SK-N-SH treated with all-trans-retinoic acid at 6 μM for 48 hours (cell line): ENCODE results near the gene SV2B.

Source experiments
- ATAC-seq: fragments of 200-7000 bp; cut with Tn5 transposase; 3 replicates; pipeline ENCODE4 v1.9.1; 2020; ENCODE audit warnings: mild to moderate bottlenecking, moderate library complexity
- ARNTL ChIP-seq: fragments of 450-650 bp; formaldehyde crosslinking; IDR thresholded peaks from 2 replicates; pipeline ENCODE4 v1.5.0; 2020; ENCODE audit warnings: low read depth, mild to moderate bottlenecking, moderate library complexity, borderline replicate concordance
- BACH2 ChIP-seq: fragments of 250-450 bp; sonication (Bioruptor Pico); IDR thresholded peaks from 2 replicates; pipeline ENCODE4 v1.9.0; 2021; ENCODE audit warnings: mild to moderate bottlenecking, borderline replicate concordance
- CSDC2 ChIP-seq: fragments of 250-450 bp; sonication (Bioruptor Pico); IDR thresholded peaks from 2 replicates; pipeline ENCODE4 v1.5.0; 2020; ENCODE audit warnings: mild to moderate bottlenecking, moderate library complexity
- ESRRG ChIP-seq: fragments of 250-450 bp; sonication (Bioruptor Pico); IDR thresholded peaks from 2 replicates; pipeline ENCODE4 v1.6.1; 2021; ENCODE audit warnings: mild to moderate bottlenecking
- GLIS3 ChIP-seq: fragments of 250-450 bp; sonication (Bioruptor Pico); IDR thresholded peaks from 2 replicates; pipeline ENCODE4 v1.5.0; 2020; ENCODE audit warnings: mild to moderate bottlenecking, moderate library complexity
- ISL1 ChIP-seq: fragments of 250-450 bp; sonication (Bioruptor Pico); IDR thresholded peaks from 2 replicates; pipeline ENCODE4 v2.1.2; 2022; ENCODE audit warnings: mild to moderate bottlenecking, moderate library complexity
- PATZ1 ChIP-seq: fragments of 250-450 bp; sonication (Bioruptor Pico); IDR thresholded peaks from 2 replicates; pipeline ENCODE4 v1.8.0; 2020; ENCODE audit warnings: mild to moderate bottlenecking, moderate library complexity, borderline replicate concordance
- PPARA ChIP-seq: fragments of 250-450 bp; sonication (Bioruptor Pico); IDR thresholded peaks from 2 replicates; pipeline ENCODE4 v1.5.0; 2020; ENCODE audit warnings: mild to moderate bottlenecking, borderline replicate concordance
- RARB ChIP-seq: fragments of 250-450 bp; sonication (Bioruptor Pico); IDR thresholded peaks from 2 replicates; pipeline ENCODE4 v1.8.0; 2021; ENCODE audit warnings: mild to moderate bottlenecking, moderate library complexity
- SNAI2 ChIP-seq: fragments of 250-450 bp; sonication (Bioruptor Pico); IDR thresholded peaks from 2 replicates; pipeline ENCODE4 v1.5.0; 2020; ENCODE audit warnings: mild to moderate bottlenecking, moderate library complexity
- TCF4 ChIP-seq: fragments of 250-450 bp; sonication (Bioruptor Pico); IDR thresholded peaks from 2 replicates; pipeline ENCODE4 v1.8.0; 2021; ENCODE audit warnings: mild to moderate bottlenecking, moderate library complexity, borderline replicate concordance
- TOX ChIP-seq: fragments of 250-450 bp; sonication (Bioruptor Pico); IDR thresholded peaks from 2 replicates; pipeline ENCODE4 v1.8.0; 2021; ENCODE audit warnings: mild to moderate bottlenecking, moderate library complexity, borderline replicate concordance
- ZC3H10 ChIP-seq: fragments of 250-450 bp; sonication (Bioruptor Pico); IDR thresholded peaks from 2 replicates; pipeline ENCODE4 v1.5.1; 2021; ENCODE audit warnings: mild to moderate bottlenecking, moderate library complexity
- ZFP30 ChIP-seq: fragments of 450-650 bp; formaldehyde crosslinking; IDR thresholded peaks from 2 replicates; pipeline ENCODE4 v1.5.0; 2022; ENCODE audit warnings: mild to moderate bottlenecking, moderate library complexity
- ZNF565 ChIP-seq: fragments of 450-650 bp; formaldehyde crosslinking; conservative IDR thresholded peaks from 2 replicates; pipeline ENCODE4 v1.5.0; 2020; ENCODE audit warnings: low read depth, mild to moderate bottlenecking, moderate library complexity
- ZNF70 ChIP-seq: fragments of 450-650 bp; formaldehyde crosslinking; IDR thresholded peaks from 2 replicates; pipeline ENCODE4 v1.5.0; 2020; ENCODE audit warnings: mild to moderate bottlenecking, moderate library complexity
- ZNF8 ChIP-seq: fragments of 450-650 bp; formaldehyde crosslinking; IDR thresholded peaks from 2 replicates; pipeline ENCODE4 v1.5.0; 2020; ENCODE audit warnings: mild to moderate bottlenecking, moderate library complexity
- TF ChIP-seq, protein P1 (sequence below): fragments of 250-450 bp; sonication (Bioruptor Pico); IDR thresholded peaks from 2 replicates; pipeline ENCODE4 v1.5.1; 2021; ENCODE audit warnings: mild to moderate bottlenecking, moderate library complexity
- TF ChIP-seq, protein P2 (sequence below): fragments of 250-450 bp; sonication (Bioruptor Pico); IDR thresholded peaks from 2 replicates; pipeline ENCODE4 v1.5.0; 2020; ENCODE audit warnings: mild to moderate bottlenecking, moderate library complexity
- TF ChIP-seq, protein P3 (sequence below): fragments of 250-450 bp; sonication (Bioruptor Pico); IDR thresholded peaks from 2 replicates; pipeline ENCODE4 v1.5.1; 2020; ENCODE audit warnings: low read depth, mild to moderate bottlenecking, moderate library complexity

The SV2B gene

DNA sequence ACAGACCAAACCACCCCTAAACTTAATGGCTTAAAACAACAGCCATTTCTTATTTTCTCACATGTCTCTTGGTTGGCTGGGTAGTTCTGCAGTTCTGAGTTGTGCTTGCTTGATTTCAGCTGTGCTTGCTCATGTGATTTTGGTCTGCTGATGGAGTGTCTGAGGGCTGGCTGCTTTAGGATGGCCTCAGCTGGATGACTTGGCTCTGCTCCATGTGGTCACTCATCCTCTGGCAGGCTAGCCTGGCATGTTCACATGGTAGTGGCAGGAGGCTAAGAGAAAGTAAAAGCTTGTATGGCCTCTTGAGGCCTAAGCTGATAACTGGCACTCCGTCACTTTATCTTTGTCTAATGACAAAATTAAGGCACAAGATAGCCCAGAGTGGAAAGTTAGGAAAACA, 4.1 kb downstream of the SV2B start:
- no peak for TF ChIP-seq SNAI2 (CRISPR knock-in tag)
- no peak for TF ChIP-seq ZNF70 (CRISPR knock-in tag)
- TF ChIP-seq, protein P1, sequence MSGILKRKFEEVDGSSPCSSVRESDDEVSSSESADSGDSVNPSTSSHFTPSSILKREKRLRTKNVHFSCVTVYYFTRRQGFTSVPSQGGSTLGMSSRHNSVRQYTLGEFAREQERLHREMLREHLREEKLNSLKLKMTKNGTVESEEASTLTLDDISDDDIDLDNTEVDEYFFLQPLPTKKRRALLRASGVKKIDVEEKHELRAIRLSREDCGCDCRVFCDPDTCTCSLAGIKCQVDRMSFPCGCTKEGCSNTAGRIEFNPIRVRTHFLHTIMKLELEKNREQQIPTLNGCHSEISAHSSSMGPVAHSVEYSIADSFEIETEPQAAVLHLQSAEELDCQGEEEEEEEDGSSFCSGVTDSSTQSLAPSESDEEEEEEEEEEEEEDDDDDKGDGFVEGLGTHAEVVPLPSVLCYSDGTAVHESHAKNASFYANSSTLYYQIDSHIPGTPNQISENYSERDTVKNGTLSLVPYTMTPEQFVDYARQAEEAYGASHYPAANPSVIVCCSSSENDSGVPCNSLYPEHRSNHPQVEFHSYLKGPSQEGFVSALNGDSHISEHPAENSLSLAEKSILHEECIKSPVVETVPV = no peak
- TF ChIP-seq TCF4 (CRISPR knock-in tag) = no peak
- TF ChIP-seq, protein P2, sequence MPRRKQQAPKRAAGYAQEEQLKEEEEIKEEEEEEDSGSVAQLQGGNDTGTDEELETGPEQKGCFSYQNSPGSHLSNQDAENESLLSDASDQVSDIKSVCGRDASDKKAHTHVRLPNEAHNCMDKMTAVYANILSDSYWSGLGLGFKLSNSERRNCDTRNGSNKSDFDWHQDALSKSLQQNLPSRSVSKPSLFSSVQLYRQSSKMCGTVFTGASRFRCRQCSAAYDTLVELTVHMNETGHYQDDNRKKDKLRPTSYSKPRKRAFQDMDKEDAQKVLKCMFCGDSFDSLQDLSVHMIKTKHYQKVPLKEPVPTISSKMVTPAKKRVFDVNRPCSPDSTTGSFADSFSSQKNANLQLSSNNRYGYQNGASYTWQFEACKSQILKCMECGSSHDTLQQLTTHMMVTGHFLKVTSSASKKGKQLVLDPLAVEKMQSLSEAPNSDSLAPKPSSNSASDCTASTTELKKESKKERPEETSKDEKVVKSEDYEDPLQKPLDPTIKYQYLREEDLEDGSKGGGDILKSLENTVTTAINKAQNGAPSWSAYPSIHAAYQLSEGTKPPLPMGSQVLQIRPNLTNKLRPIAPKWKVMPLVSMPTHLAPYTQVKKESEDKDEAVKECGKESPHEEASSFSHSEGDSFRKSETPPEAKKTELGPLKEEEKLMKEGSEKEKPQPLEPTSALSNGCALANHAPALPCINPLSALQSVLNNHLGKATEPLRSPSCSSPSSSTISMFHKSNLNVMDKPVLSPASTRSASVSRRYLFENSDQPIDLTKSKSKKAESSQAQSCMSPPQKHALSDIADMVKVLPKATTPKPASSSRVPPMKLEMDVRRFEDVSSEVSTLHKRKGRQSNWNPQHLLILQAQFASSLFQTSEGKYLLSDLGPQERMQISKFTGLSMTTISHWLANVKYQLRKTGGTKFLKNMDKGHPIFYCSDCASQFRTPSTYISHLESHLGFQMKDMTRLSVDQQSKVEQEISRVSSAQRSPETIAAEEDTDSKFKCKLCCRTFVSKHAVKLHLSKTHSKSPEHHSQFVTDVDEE (CRISPR knock-in tag) = no peak
- no peak for TF ChIP-seq CSDC2 (CRISPR knock-in tag)
- TF ChIP-seq ZNF8 (CRISPR knock-in tag) = no peak
- TF ChIP-seq ARNTL = no peak
- TF ChIP-seq PATZ1 = no peak
- TF ChIP-seq ISL1 (CRISPR knock-in tag) = no peak
- TF ChIP-seq GLIS3 (CRISPR knock-in tag) = no peak
- TF ChIP-seq ZC3H10 = no peak
- no peak for TF ChIP-seq ZFP30 (CRISPR knock-in tag)
- TF ChIP-seq ESRRG (CRISPR knock-in tag) = no peak
- no peak for TF ChIP-seq BACH2 (CRISPR knock-in tag)
- TF ChIP-seq TOX (CRISPR knock-in tag) = no peak
- no peak for TF ChIP-seq RARB
- no peak for ATAC-seq

GRCh38 chr15:91108421-91108820, 8.4 kb downstream of the SV2B start:
- ATAC-seq = no peak
- no peak for TF ChIP-seq ZNF565 (CRISPR knock-in tag)
- TF ChIP-seq ARNTL = no peak
- no peak for TF ChIP-seq ZNF70 (CRISPR knock-in tag)
- TF ChIP-seq, protein P3, sequence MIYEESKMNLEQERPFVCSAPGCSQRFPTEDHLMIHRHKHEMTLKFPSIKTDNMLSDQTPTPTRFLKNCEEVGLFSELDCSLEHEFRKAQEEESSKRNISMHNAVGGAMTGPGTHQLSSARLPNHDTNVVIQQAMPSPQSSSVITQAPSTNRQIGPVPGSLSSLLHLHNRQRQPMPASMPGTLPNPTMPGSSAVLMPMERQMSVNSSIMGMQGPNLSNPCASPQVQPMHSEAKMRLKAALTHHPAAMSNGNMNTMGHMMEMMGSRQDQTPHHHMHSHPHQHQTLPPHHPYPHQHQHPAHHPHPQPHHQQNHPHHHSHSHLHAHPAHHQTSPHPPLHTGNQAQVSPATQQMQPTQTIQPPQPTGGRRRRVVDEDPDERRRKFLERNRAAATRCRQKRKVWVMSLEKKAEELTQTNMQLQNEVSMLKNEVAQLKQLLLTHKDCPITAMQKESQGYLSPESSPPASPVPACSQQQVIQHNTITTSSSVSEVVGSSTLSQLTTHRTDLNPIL = no peak
- TF ChIP-seq ZNF8 (CRISPR knock-in tag) = no peak
- no peak for TF ChIP-seq GLIS3 (CRISPR knock-in tag)
- no peak for TF ChIP-seq TOX (CRISPR knock-in tag)
- no peak for TF ChIP-seq ESRRG (CRISPR knock-in tag)
- no peak for TF ChIP-seq PPARA
- TF ChIP-seq, protein P2 (CRISPR knock-in tag) = no peak
- TF ChIP-seq BACH2 (CRISPR knock-in tag) = no peak

GRCh38 chr15:91109885-91110284, 9.8 kb downstream of the SV2B start:
- no peak for ATAC-seq
- no peak for TF ChIP-seq CSDC2 (CRISPR knock-in tag)
- TF ChIP-seq ZFP30 (CRISPR knock-in tag) = no peak
- TF ChIP-seq, protein P2 (CRISPR knock-in tag) = no peak
- TF ChIP-seq PATZ1 = no peak
- no peak for TF ChIP-seq BACH2 (CRISPR knock-in tag)
- no peak for TF ChIP-seq PPARA
- TF ChIP-seq, protein P3 = no peak
- TF ChIP-seq ZC3H10 = no peak
